ENCODE measurements around the gene EFNA5. TPM values are rescaled to one million over a fixed set of nuclear protein-coding genes. Genes with fewer than 3 reads are reported as not detected.

Gene EFNA5
- total RNA-seq, 1 donor from 2014 or later: 9.1 TPM

DNA sequence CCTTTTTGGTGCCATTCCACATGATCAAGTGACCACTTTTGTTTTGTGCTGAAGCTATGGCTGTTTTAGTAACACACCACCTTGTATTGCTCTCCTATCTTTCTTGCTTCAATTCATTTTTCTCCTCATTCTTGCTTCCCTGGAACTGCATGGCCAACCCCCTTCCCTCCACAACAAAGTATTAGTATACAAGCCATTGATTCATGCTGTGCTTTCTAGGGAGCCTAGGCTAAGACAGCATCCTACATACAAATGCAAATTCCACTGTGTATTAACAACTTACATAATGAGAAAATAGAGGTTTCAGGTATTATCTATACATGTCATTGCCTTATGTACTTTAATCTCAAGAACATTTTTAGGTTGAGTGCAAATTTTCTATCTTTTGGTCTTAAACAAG is 141.1 kb downstream of the EFNA5 start:
- no peak for DNase-seq (ENCODE audit: extremely low read depth, low read depth, low spot score)

DNA sequence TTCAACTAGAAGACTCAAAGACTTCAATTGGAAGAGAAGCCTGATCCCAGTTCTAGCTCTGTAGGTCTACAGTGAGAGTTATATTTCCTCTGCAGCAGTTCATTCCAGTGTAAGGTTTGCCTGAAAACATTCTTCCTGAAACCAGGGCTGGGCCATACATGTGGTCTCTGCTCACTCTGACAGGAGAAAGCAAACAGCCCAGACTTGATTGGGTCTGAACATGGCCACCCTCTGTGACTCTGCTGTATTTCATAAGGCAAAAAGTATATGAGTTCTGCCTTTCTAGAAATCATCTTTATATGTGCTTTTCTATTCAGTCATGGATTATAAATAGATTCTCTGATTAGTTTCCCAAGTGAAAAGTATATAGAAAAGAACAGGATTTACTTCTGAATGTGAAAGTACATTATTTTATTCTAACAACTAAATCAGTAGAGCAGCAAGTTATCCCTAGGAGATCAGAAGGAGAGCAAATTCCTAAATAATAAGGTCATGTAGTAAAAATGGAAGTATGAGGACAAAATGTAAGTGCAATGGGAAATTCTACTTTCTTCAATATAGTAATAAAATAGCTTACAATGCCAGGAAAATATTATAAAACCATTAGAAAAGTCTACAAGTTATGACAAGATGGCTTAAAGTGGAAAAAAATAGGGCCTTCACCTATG is 144.3 kb downstream of the EFNA5 start:
- DNase-seq (ENCODE audit: extremely low read depth, low read depth, low spot score): no peak

DNA sequence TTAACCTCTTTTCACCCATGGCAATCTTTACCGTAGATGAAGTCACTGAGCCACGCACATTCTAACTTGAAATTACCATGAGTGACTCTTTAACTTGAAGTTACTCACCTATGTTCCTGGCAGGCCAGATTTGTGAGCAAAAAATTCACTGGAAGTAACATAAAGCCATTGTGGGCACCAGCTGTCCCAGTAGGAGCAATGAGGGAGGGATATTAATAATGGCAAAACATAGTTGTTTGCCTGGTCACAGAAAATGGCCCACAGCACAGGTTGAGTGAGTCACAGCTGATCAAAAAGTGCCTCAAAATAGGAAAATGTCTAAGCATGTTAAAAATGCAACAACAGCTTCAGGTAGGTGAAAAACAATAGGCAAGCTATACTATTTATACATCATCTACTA is 146.6 kb downstream of the EFNA5 start:
- no peak for DNase-seq (ENCODE audit: extremely low read depth, low read depth, low spot score)

DNA sequence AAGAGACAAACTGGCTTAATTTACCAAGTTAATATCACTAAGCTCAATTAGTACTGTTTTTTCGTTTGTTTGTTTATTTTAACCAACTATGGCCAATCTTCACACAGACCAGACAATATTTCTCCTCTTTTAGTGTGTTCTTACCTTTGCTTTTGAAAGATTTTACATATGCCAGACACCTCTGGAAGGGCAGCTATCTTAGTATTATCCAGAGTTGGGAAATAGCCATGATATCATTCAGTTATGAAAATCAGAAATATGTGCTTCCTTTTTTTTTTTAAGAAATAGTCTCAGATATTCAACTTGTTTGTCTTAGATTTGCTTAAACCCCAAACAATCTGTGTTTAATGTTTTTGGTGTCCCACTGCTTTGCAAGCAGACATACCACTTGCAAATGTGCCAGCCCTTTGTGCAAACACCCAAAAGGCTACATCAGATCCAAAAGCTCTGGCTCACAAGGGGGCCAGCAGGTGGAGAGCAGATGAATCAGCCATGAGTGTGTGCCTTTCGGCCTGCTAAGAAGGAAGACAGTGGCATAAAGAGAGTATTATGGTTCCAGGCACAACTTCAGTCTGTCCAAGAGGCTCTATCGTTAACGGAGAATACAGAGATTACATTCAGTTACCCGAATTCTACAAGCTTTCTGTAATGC is 147.6 kb downstream of the EFNA5 start:
- DNase-seq (ENCODE audit: extremely low read depth, low read depth, low spot score): no peak

DNA sequence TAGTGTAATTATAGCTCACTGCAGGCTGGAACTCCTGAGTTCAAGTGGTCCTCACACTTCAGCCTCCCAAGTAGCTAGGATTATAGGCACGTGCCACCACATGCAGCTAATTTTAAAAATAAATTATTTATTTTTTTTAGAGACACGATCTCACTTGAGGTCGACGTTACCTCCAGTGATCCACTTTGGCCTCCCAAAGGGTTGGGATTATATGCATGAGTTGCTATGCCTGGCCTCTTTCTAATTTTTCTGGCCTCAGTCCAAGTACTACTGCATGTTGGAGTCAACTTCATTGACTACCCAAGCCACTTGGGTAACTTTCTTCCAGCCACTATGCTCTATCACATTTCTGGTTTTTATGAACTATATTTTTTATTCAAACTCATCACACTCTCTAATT is 148.3 kb downstream of the EFNA5 start:
- no peak for DNase-seq (ENCODE audit: extremely low read depth, low read depth, low spot score)

DNA sequence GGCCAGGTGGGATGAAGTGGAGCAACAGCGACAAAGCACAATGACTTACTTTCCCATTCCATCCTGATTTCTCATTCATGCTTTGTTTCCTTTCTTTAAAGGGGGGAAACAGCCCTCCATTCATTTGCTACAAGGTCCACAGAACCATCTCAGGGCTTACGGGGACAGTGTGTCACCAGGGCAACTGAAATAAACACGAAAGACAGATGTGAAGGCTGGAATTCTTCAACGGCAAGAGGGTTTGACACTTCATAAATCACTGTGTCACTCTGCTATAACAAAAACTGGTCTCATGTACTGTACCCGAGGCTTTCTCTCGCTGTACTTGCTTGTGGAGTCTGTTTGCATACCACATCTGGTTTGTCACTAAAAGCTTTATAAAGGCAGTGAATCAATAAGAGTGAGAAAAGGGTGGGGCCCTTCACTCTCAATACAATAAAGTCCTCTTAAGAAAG is 150.8 kb downstream of the EFNA5 start:
- no peak for DNase-seq (ENCODE audit: extremely low read depth, low read depth, low spot score)

DNA sequence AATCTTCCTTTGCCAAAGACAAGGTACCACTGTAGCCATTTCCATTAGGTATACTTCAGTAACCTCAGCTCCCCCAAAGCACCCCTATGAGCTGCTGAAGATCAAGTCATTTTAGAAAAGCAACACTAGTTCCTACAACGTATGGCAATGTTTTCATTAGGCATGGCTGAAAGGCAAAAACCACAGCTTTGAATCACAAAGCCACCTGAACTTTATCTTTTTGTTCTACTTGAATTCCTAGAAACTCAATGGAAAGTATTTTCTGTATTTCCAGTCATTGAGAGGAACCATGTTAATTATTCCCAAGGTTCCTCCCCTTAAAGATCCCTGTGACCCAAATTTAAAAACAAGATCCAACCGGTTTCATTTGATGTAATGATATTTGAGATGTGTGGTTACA is 152.1 kb downstream of the EFNA5 start:
- no peak for DNase-seq (ENCODE audit: extremely low read depth, low read depth, low spot score)

DNA sequence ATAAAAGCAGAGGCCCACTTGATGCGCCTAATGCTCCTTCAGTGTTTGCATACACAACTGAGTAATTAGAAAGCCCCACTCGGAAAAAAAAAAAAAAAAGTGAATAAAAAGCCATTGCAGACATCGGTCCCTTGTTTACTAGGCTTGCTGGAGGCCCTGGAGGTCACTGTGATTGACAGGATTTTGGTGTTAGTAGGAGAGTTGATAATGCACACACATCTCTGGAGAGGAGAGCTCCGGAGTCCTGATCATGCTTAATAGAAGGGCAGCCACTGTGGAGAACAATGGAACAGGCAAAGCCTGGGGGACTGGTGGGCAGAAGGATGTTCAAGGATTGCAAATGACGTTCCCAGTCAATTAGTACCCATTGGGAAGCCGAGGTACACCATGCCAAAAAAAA is 152.5 kb downstream of the EFNA5 start:
- no peak for DNase-seq (ENCODE audit: extremely low read depth, low read depth, low spot score)

DNA sequence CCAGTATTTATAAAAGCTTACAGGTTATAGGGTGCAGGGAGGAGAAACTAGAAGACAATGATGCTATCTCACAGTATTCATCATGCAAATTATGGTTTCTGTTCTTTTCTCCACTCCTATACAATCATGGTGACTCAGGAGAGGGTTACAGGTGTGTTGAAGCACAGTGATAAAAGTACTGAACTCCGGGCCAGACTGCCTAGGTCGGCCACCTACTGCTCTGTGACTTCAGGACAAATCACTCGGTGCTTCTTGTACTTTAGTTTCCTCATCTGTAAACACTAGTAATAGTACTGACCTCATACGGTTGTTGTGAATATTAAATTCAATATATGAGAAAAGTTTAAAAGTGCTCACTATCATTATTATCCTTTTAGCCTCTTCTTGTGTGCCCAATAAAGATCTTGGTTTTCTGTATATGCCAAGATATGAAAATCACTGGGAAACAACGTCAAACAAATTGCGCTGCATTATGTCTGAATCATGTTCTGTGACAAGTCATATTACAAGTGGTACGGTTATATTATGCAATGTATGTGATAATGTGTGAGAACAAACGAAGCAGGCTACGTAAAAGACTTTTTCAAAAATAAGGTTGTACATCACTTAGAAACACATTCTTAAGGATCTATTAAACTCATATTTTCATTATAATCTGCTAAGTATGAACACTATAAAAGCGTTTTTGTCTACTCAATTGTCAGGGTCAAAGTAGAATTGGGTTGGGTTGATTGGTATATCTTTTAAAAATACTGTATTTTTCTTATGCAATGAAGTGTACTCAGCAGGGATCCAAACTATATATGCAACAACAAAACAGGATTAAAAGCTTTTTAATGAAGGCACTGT is 153.3 kb downstream of the EFNA5 start:
- no peak for DNase-seq (ENCODE audit: extremely low read depth, low read depth, low spot score)

DNA sequence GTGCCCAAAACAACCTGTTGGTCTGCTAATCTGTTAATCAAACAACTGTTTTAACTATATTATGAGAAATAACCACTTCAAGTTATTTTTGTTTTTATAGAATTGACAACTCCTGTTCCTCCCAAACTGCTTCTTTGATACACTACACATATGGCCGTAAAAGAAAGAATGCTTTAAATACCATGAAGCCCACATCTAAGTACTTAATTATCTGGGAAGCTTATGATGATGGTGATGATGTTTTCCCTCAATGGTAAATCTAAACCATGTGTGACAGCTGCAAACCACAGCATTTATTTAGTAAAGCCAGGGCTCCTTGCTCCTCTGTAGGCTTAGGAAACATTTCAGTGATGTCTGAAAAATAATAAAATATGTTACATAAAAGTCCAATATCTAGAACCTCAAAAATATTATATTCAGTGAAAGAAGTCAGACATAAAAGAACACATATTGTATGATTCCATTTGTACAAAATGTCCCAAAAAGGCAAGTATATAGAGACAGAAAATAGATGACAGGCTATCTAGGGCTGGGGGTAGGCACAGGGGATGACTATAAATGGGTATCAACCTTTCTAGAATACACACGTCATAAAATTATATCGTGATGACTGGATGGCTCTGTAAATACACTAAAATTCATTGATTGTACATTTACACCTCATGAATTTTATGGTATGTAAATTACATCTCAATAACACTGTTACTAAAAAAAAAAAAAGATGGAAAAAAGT is 154.1 kb downstream of the EFNA5 start:
- DNase-seq (ENCODE audit: extremely low read depth, low read depth, low spot score): no peak

DNA sequence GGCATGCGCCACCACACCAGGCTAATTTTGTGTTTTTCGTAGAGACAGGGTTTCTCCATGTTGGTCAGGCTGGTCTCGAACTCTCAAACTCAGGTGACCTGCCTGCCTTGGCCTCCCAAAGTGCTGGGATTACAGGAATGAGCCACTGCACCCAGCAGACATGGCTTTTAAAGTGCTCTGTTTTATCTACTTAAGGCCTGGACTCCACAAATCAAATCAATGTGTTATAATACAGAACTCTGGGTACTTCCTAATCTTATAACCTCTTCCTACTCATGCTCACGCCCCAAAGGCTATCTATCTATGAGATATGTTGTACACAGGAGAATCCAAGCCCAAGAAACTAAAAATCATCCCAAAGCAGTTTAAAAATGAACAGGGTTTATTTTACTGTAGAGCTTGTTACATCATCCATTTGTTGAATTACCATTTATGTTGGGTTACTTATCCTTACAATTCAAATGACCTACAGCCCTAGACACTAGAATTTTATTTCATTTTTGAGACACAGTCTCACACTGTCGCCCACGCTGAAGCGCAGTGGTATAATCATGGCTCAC is 155.1 kb downstream of the EFNA5 start:
- no peak for DNase-seq (ENCODE audit: extremely low read depth, low read depth, low spot score)

DNA sequence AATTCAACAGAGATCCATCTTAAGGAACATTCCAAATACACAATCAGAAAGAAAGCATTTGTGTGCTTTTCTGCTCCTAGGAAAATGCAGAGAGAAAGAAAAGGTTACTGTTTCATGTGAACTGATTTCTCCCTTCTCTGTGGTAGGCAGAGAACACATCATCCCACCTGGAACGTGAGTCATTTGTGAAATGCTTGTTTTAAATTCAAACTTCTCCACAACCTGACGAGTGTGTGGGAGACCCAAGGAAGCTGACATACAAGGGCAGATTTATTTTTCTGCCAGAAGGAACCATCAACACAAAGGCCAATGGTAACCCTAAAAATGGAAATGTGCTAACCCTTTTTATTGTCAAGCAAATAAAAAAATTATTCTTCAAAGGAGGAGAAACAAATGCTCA is 156.4 kb downstream of the EFNA5 start:
- DNase-seq (ENCODE audit: extremely low read depth, low read depth, low spot score): no peak

DNA sequence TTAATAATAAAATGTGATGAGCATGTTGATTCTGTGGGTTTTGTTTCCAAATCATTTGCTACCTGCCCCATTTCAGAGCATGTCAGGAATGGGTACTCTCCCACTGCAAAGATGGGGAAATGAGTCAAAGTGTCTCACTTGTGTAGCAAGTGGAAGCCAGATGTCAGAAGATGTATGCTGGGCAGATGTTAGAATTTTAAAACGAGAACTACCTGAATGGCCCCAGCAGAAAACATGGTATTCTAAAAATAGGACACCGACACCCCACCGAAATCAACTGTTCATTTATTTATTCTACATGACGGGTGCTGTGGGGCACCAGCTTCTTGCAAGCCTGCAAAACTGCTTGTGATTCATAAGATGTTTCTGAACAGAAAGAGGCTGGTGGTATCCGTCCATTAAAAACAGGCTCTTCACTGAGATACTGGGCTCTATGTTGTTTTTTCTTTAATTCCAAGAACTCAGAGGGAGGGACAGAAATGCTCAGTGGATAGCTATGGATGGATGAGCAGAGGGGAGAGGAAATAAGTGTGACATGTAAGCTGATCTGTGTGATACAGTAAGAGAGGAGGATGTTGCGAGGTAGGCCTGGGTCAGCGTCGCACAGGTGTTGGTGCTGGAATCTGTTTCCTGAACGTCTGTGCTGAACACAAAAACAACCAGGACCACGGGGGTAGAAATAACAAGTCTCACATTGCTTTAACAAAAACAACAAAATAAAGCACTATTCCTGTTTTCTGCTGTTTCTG is 157.2 kb downstream of the EFNA5 start:
- DNase-seq (ENCODE audit: extremely low read depth, low read depth, low spot score): no peak

DNA sequence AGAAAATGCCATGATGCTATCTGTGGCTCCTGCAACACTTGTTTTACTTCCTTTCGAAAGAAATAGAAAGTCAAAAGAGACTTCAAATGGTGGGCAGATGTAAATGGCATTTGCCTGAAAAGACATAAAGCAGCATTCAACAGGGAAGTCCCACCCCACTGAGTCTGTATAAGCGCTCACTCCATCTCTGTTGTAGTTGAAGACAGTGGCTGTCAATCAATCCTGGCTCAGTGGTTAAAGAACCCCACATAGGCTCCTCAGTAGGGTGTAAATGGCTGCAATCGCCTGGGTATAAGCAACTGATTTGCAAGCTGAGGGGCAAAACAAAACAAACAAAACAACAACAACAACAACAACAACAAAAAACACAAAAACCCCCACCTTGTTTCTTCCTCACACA is 158.7 kb downstream of the EFNA5 start:
- DNase-seq (ENCODE audit: extremely low read depth, low read depth, low spot score): no peak

DNA sequence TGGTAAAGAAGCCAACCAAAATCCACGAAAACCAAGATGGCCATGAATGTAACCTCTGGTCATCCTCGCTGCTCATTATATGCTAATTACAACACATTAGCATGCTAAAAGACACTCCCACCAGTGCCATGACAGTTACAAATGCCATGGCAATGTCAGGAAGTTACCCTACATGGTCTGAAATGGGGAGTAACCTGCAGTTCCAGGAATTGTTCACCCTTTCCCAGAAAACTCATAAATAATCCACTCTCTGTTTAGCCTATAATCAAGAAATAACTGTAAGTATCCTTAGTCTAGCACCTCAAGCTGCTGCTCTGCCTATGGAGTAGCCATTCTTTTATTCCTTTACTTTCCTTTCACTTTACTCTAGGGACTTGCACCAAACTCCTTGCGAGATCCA is 160.6 kb downstream of the EFNA5 start:
- no peak for DNase-seq (ENCODE audit: extremely low read depth, low read depth, low spot score)

DNA sequence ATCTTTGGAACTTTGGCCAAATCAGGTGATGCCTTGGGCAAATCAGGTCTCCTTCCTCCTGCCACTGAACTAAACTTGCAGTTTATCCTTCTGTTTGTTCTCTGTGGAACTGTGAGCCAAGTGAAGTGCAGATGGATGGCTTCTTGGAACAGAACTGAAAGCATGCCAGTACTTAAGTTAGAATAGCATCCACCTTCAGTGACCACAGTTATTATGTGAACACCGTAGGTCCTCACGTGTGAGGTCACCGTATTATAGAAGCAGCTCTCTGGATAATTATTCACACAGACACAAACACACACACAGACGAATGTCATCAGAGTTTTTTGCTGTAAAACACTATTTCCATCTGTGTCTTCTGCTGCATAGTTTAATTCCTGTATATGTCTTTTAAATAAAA is 162.6 kb downstream of the EFNA5 start:
- no peak for DNase-seq (ENCODE audit: extremely low read depth, low read depth, low spot score)

DNA sequence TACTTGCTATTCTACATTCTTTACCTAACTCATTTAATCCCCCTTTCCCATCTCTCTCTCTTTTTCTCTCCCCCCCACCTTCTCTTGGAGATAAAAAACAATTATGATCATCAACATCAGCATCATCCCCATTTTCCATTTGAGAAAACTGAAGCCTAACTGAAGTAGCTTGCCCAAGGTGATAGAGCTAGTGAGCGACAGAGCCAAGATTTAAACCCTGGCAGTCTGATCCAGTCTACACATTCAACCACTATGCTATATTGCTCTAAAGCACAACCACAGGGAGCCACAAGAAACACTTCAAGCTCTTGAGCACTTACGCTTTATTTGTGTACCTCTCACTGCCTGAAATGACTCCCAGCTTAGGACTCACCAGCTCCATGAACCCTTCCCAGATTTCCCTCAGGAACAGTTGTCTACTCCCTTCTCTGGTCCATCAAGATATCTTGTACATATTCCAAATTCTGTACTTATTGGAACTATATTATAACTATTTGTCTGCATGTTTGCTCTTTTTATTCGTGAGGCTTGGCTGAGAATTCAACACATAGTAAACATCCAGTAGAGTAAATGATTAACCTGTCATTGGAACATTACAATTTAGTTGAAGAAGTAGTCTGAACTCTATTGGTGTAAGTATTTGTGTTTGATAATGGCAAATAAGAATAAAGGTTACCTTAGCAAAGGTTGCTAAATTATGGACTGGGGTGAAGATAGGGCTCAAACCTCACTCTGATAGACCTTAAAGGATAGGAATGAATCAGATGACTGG is 164.8 kb downstream of the EFNA5 start:
- DNase-seq (ENCODE audit: extremely low read depth, low read depth, low spot score): no peak

DNA sequence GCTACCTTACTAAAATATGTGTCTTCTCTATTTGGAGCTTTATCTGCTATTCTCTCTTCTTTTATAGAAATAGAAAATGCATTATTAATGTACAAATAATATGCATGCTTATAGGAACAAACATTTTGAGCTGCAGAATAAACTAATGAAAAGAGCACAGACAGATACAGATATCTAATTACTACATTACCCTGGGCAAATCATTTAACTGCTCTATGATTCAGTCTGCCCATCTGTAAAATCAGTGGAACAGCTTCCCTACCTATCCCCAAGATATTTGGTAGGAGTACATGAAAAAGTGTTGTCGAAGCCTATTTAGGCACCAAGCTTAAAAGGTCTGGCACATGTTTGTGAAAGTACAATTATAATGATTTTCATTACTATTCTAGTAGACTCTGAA is 166.3 kb downstream of the EFNA5 start:
- DNase-seq (ENCODE audit: extremely low read depth, low read depth, low spot score): no peak

DNA sequence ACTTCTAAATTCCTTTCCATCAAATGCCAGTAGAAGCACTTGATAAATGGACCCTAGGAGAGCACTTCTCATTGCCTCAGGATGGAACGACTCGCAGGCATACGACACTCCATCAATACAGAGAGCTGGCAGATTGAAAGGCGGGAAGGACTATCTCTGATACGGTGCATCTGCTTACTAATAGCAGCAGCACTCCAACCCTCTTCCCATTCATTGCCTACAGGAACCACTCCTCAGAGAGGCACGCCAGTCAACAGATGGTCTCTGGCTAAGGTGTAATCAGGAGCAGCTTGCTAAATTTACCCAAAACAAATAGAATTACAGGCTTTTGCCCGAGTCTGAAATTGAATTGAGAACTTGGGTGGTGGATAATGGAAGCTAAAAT is 168.1 kb downstream of the EFNA5 start:
- no peak for DNase-seq (ENCODE audit: extremely low read depth, low read depth, low spot score)

Data from glomerular endothelial cell (primary cell).